Measurements from ENCODE around the gene SAMD9.
"Not testable (repeated sequence)": the region's sequence is repeated elsewhere in the genome, so short reads cannot be mapped to it uniquely, and the experiment has no call there.

The SAMD9 gene

DNA sequence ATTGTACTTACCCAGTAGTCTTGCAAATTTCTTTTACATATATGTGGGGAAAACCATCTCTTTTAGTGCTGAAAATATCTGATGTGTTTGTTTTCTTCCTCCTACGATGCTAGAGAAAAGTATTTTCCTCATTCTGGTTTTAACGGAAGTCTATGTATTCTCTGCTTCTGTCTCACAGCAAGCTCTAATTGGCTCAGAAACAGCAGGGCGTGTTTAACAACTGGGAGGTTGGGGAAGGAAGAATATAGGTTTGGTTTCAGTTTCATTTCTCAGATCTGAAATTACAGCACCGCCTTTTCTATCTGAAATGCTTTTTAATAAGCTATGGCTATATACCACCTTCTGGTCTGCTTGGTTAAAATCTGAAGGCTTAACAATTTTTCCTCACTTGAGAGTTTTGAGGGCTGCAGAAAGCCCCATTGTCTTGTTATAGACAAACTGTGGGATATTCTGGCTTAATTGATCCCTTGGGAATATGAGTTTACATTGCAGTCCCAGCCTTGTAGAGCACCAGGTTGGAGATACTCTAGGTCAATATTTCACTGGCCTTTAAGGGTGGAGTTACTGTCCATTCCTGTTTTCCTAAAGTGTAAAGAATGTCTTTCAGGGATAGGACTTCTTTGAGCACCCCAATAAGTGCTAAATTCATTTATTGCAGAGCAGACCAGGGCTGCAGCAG lies at the start of gene SAMD9:
TSS of gene SAMD9 (minus strand) at position 128 of the 679 bp plus-strand sequence. CDS start 11,882 bp downstream, outside the sequence.
- peak; percentile 75 for DNase-seq (ENCODE audit: low spot score)

GRCh38 chr7:93165447-93165846 lies 47.7 kb upstream of the SAMD9 start:
- peak; percentile 6 for DNase-seq (ENCODE audit: low spot score)

GRCh38 chr7:93164766-93165165 lies 47.0 kb upstream of the SAMD9 start:
- DNase-seq (ENCODE audit: low spot score) = no peak

GRCh38 chr7:93161181-93161762 lies 43.5 kb upstream of the SAMD9 start:
- DNase-seq (ENCODE audit: low spot score) = no peak

- DNase-seq (ENCODE audit: low spot score) = no peak
Observed at GRCh38 chr7:93160410-93160809, 42.6 kb upstream of the SAMD9 start.

DNA sequence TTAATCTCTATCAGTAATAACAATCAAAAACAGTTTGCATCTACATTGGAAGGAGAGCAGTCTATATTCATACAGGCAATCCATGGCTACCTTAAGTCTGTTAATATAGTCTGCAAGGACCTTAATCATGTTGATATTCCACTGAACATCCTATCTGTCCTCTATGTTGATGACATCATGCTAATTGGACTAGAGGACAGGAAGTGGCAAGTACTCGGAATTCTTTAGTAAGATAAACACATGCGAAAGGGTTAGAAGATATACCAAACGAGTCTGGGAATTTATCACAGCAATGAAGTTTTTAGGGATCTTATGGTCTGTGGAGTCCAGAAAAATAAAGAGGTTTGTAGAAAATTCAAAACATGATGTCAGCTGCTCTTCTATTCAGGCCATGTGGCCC lies 41.7 kb upstream of the SAMD9 start:
- no peak for DNase-seq (ENCODE audit: low spot score)

GRCh38 chr7:93156884-93157283 lies 39.1 kb upstream of the SAMD9 start:
- DNase-seq (ENCODE audit: low spot score) = no peak

- DNase-seq (ENCODE audit: low spot score) = no peak
Observed at GRCh38 chr7:93150200-93150835, 32.5 kb upstream of the SAMD9 start.

GRCh38 chr7:93148727-93149126 lies 30.9 kb upstream of the SAMD9 start:
- no peak for DNase-seq (ENCODE audit: low spot score)

DNA sequence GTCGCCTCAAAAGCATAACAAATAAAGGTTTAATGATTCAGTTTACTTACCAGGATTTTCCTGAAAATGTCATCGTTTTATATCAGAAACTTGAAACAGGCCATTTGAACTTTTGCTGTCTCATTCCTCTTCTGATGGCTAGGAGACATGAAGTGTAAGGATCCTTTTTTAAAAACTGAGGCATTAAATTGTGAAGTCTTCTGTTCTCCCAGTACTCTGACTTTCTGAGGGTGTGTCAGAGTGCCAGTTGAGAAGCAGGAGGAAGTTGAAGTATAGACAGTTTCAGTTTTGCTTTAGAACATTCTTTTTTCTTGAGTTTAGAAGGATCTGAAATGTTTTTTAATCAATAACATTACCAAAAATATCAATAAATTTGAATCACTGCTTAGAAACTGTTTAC lies 30.4 kb upstream of the SAMD9 start, which contains the start of gene SAMD9L:
TSS of gene SAMD9L (minus strand) at position 242 of the 400 bp plus-strand sequence. CDS start 12,414 bp downstream, outside the sequence.
- DNase-seq (ENCODE audit: low spot score) = peak; percentile 27

DNA sequence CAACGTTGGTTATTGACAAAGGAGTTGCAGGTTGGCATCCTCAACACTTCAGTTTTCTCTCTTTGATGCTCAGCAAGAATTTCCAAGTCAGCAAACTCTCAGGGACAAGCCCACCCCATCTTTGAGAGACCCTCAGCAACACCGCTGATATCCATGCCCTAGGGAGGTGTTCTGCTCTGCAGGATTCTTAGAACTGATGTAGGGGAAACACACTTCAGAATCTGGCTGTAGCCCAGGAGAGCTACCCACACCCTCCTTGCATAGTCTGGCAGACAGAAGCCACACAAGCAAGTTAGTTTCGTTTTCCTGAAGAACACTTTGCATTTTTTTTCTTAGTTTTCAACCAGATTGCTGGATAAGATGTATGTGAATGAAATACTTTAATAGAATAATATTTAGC lies 29.6 kb upstream of the SAMD9 start:
- peak; percentile 51 for DNase-seq (ENCODE audit: low spot score)

DNA sequence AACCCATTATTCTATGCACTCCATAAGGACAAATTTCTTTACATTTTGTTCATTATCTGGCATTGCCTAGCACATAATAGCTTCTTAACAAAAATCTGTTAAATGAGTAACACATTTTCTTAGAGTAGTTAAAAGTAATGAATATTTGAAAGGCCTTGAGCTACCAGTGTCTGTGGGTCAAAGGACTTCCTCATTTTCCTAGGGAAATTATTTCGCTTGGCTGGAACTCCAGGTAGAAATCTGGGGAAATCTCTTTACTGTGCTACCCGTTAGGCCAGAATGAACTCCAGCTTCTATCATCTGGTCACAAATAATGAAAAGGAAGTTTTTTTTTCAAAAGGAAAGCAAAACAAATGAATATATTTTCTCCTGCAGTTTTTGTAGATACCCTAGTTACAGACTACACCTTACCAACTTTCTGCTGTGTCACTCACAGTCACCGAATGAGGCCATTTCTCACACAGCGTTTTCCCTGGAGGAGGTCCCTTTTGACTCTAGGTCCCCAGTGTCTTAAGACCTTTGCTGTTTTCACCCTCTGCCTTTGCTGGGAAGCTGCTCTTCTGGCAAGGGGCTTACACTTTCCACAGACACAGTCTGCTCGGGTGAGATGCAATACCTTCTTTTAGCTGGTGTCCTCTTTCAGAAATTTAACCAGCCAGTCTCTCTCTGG lies 28.8 kb upstream of the SAMD9 start:
- DNase-seq (ENCODE audit: low spot score) = no peak

GRCh38 chr7:93146036-93146435 lies 28.3 kb upstream of the SAMD9 start:
- DNase-seq (ENCODE audit: low spot score) = no peak

GRCh38 chr7:93145354-93145753 lies 27.6 kb upstream of the SAMD9 start:
- no peak for DNase-seq (ENCODE audit: low spot score)

- no peak for DNase-seq (ENCODE audit: low spot score)
Observed at GRCh38 chr7:93142127-93142526, 24.3 kb upstream of the SAMD9 start.

- DNase-seq (ENCODE audit: low spot score) = no peak
Observed at GRCh38 chr7:93140582-93141191, 22.9 kb upstream of the SAMD9 start.

DNA sequence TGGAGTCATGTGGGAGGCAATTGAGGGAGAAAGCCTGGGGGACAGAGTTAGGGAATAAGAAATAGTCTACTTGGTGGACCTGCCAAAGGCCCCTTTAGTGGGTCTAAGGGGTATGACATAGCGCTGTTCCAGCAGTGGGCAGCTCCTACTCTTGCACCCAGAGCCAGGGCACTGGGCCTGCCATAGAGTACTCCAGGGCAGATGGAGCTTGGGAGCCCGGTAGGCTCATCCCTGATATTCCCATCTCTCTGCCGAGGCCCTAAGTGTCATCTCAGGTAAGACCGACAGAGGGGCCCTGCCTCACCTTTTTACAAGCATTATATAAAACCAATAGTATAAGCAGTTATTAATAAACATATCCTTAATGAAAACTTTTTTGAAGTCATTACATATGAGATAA lies 20.8 kb upstream of the SAMD9 start:
- DNase-seq (ENCODE audit: low spot score) = no peak

DNA sequence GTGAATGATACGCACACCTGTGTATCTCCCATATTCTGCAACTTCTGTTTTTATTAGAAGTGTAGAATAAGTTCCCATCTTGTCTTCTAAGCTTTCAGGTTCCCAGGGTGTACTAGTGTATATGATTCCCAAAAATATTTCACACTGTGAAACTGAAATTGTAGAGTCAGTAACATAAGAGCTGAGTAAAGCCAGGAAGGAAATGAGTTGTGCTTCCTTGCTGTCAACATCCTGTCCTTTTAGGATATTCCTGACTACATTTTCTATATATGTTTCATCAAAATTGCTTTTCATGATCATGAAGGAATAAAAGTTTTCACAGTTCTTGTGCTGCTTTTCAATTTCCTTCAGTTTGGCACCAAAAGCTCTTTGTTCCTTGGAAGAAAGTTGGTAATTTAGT lies 15.2 kb upstream of the SAMD9 start:
- DNase-seq (ENCODE audit: low spot score) = no peak

- no peak for DNase-seq (ENCODE audit: low spot score)
Observed at GRCh38 chr7:93132216-93132615, 14.4 kb upstream of the SAMD9 start.

- DNase-seq (ENCODE audit: low spot score) = not testable (repeated sequence)
Observed at GRCh38 chr7:93126954-93127353, 9.2 kb upstream of the SAMD9 start.

GRCh38 chr7:93123532-93123931 lies 5.8 kb upstream of the SAMD9 start:
- not testable (repeated sequence) for DNase-seq (ENCODE audit: low spot score)
